ENCODE measurements around the gene TINAGL1. TPM values are rescaled to one million over a fixed set of nuclear protein-coding genes. Genes with fewer than 3 reads are reported as not detected.

Gene TINAGL1
- total RNA-seq, 1 experiment from 2014 or later: 2.5 TPM

GRCh38 chr1:31535561-31535960, 40.8 kb upstream of the TINAGL1 start:
- no peak overlapping the region for H4K91ac ChIP-seq (ENCODE audit: insufficient read length, low read depth, low read length)
- no peak overlapping the region for H3K56ac ChIP-seq (ENCODE audit: insufficient read length, low read depth, low read length)
- no peak overlapping the region for H3K4ac ChIP-seq (ENCODE audit: low read depth, low read length)
- no peak overlapping the region for H3K18ac ChIP-seq (ENCODE audit: insufficient read length, low read depth, low read length)
- Mint-ChIP-seq H3K4me3 (no peak overlapping the region), H3K36me3 (ENCODE audit: insufficient read depth in 1 of 3, low read depth in 3 of 3) (no peaks in the 10 kb centered on the region), H3K4me1 (peaks cover 4% of the 10 kb centered on the region in 2 experiments; a peak in 3 of 4 replicates), H3K27me3 (ENCODE audit: low read depth) (no peaks in the 10 kb centered on the region), H3K27ac (no peak overlapping the region), H3K9me3 (no peaks in the 10 kb centered on the region; a peak in 1 of 5 replicates)
- H2BK15ac ChIP-seq (ENCODE audit: low read depth, low read length): no peak overlapping the region
- no peaks in the 10 kb centered on the region for H3K4me1 ChIP-seq (ENCODE audit: insufficient read depth, low read length)
- no peak overlapping the region for H3K14ac ChIP-seq (ENCODE audit: insufficient read depth, low read length)
- H3K4me2 ChIP-seq (ENCODE audit: insufficient read depth, insufficient read length, low read length): no peak overlapping the region
- H4K5ac ChIP-seq (ENCODE audit: insufficient read length, low read depth, low read length): no peak overlapping the region
- H3K23me2 ChIP-seq (ENCODE audit: insufficient read length, low read depth, low read length, poor library complexity, severe bottlenecking): no peaks in the 10 kb centered on the region
- no peak overlapping the region for H2BK5ac ChIP-seq (ENCODE audit: insufficient read length, low read length)
- no CpG with 5 or more reads among the region's 7 CpGs for WGBS (ENCODE audit: extremely low coverage, insufficient read length, low lambda C conversion rate)
- H2BK20ac ChIP-seq (ENCODE audit: low read depth, low read length, poor library complexity, severe bottlenecking): no peak overlapping the region
- no peak overlapping the region for H4K8ac ChIP-seq (replicated peaks; ENCODE audit: insufficient read length, low read depth, low read length)
- no peak for DNase-seq
- H3K79me2 ChIP-seq (ENCODE audit: insufficient read depth, low read length): no peaks in the 10 kb centered on the region
- no peak overlapping the region for H2AFZ ChIP-seq (ENCODE audit: low read length)
- H2BK120ac ChIP-seq (ENCODE audit: low read depth, low read length, poor library complexity, severe bottlenecking): no peak overlapping the region
- TF ChIP-seq CTCF (conservative IDR thresholded peaks at IDR 0.05): no peak
- H3K79me1 ChIP-seq (ENCODE audit: insufficient read depth, low read depth, low read length, poor library complexity, severe bottlenecking): no peaks in the 10 kb centered on the region
- H4K20me1 ChIP-seq (ENCODE audit: control insufficient read depth, insufficient read depth, insufficient read length): no peaks in the 10 kb centered on the region
- no peak overlapping the region for H3K23ac ChIP-seq (ENCODE audit: insufficient read length, low read depth, low read length)
- no peak overlapping the region for H3K9ac ChIP-seq (ENCODE audit: extremely low read depth, insufficient read length, low read length)
- no peak overlapping the region for H3T11ph ChIP-seq (ENCODE audit: low read length)
- H2AK5ac ChIP-seq (ENCODE audit: insufficient read length, low read length): no peak overlapping the region
- no peak overlapping the region for H2BK12ac ChIP-seq (ENCODE audit: insufficient read length, low read depth, low read length)
- no peaks in the 10 kb centered on the region for H3K27me3 ChIP-seq (ENCODE audit: insufficient read depth, low read length)
- no peak overlapping the region for H3K27ac ChIP-seq (ENCODE audit: insufficient read length, low read depth, low read length)
- no peaks in the 10 kb centered on the region for H3K9me3 ChIP-seq (ENCODE audit: control insufficient read depth, low read depth, low read length)

Measured in H9 (cell line).